Measurements from ENCODE around the gene MYO16.

MYO16 gene

DNA sequence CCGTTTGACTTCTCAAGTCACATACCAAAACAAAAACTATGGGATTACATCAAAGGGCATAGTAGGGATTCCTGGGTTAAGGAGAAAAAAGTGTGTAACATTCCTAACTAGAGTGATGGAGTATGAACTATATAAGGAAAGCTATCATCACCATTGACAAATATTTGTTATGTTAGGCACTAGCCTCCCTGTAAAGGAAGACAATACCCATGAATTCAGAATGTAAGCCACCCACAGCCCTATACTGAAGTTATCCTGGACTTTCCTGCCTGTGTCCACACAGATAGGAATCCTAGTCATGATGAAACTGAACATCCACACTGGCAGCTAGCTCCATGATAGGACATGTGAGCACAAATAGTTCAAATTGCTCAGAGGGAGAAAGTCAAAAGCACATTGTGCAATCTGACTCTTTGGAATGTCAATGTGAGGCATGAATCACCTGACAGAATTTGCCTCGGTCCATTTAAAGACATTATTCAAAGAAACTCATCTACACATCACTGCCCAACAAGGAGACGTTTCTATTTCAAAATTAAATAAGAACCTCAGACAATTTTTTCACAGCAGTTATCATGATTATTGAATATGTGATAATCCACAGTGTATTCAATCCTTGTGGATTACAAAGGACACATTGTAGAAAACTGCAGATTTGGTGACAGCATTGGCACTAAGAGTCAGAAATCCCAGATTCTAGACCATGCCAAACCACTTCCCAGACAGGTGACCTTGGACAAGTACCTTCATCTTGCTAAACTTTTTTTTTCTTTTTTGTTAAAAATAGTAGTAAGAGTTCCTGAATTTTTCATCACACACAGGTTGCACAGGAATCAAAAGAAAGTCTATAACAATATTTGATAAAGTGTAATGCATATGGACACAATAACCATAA, 627.7 kb downstream of the MYO16 start:
- no peak for ATAC-seq

All from activated CD4-positive, CD25-positive, alpha-beta regulatory T cell treated with anti-CD3 and anti-CD28 coated beads, Interleukin-2, amount 50 U/mL, for 24 hours (primary cell).